Measurements from ENCODE around the gene GYS1.
A peak's percentile ranks its signal among the peaks of the same experiment; 100 is the strongest.

- peak in 2 of 5 experiments; percentile 11 to 16 for TF ChIP-seq CTCF (IDR thresholded peaks at IDR 0.05)
- TF ChIP-seq EP300 (IDR thresholded peaks at IDR 0.05), result peak; percentile 71 to 100
- peak; percentile 99 to 100 for TF ChIP-seq POLR2A (IDR thresholded peaks at IDR 0.05)
Observed at GRCh38 chr19:48965040-48965805, 27.9 kb downstream of the GYS1 start, which contains the start of gene FTL.

All from tibial nerve (tissue), 4 donors.